GM18861 (cell line): ENCODE data around the gene LCE3B.
"Not testable (repeated sequence)": the region's sequence is repeated elsewhere in the genome, so short reads cannot be mapped to it uniquely, and the experiment has no call there.

ENCODE experiments used
- ATAC-seq: cut with Tn5 transposase; IDR thresholded peaks from one replicate; pipeline ENCODE4 v1.9.1; 2021; ENCODE audit not compliant: unreplicated experiment

LCE3B gene, protein sequence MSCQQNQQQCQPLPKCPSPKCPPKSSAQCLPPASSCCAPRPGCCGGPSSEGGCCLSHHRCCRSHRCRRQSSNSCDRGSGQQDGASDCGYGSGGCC

DNA sequence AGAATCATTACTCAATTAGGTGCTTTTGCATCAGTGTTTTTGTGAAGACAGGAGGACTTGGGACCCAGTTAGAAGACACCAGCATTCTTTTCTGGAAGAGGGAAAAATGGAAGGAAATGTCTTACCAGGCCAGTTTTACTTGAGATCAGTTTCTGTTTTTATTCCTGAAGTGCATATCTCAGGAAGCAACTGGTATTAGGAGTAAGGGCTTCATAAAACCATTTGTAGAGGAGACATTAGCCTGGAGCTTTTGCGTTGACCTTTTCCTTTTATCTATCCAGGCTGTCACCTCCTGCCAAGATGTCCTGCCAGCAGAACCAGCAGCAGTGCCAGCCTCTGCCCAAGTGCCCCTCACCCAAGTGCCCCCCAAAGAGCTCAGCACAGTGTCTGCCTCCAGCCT is at the start of gene LCE3B:
LCE3B (plus strand) TSS at position 301 of the 400 bp plus-strand sequence; CDS start at position 301, 0 bp downstream.
- ATAC-seq = no peak

DNA sequence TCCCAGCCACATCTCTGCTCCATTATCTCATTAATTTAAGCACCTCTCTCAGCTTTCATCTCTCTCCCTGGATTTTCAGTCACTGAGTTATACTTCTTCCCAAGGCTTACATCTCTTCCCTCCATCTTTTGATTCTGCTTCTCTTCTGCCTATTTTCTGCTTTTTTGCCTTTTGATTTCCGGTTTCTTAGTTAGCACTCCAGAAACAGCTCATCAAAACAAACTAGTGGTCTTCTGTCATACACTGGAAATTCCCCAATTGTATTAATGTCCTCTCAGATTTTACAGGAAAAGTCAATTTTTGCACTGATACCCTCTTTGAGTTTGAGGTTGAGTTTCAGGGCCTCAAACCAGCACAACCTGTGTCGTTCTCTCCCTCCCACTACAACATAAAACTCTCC is 48.5 kb upstream of the LCE3B start:
- ATAC-seq = no peak

DNA sequence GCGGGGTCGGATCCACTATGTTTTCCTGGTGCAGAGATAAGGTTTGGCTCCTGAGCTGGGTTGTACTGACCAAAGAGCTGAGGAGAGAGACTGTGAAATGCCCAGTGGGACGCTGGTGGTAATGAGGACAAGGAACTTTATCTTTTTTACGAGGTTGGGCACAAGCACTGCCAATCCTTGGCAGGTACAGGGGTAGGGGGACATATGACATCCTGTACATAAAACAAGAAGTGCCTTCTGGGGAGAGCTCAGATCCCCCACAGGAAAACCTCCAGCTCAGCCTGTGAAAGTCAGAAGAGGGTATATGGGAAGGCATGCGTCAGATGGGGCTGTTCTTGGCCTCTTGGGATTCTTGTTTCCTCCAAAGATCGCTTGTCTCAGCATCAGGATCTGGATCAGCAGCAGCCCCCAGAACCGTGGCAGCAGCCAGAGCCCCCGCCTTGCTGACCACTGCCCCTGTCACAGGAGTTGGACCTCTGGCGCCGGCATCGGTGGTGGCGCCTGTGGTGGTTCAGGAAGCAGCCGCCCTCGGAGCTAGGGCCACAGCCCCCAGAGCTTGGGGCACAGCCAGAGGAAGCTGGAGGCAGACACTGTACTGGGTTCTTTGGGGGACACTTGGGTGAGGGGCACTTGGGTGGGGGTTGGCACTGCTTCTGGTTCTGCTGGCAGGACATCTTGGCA is 47.9 kb upstream of the LCE3B start:
- no peak for ATAC-seq

DNA sequence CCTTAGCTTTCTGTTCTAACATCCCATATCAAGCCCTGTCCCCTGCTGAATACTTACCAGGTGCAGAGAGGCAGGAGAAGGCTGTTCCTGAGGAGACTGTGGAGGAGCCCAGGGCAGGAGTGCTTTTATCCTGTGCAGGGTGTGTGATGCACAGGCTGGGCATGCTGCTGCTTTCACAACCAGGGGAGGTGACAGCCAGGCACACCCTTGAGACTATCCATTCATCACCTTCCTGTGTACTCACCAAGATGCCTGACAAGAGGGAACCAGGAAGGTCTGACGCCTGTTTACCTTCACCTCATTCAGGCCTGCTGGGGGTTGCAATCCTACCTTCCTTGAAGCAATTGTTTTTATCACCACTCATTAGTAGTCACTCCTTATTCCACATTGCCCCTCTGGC is 46.9 kb upstream of the LCE3B start, which contains the start of gene LCE3E:
LCE3E (minus strand) TSS at position 100 of the 400 bp plus-strand sequence. CDS start 572 bp downstream, outside the sequence.
- ATAC-seq = no peak

DNA sequence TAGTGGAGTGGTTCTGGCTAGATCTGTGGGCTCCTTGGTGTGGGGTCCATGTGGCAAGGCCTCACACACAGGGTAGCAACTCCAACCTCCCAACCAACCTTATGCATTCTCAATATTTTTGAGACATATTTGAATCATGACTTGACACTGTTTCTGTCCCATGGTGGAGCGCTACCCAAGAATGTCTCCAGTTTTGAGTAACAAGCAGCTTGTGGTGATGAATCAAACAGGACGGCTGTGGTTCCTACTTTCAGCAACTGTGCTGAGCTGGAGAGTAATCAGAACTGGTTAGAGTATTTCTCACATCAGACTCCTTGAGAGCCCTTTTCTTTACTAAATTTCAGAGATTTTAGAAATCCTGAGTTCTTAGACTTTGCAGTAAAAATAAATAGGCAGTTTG is 36.4 kb upstream of the LCE3B start:
- ATAC-seq = no peak

DNA sequence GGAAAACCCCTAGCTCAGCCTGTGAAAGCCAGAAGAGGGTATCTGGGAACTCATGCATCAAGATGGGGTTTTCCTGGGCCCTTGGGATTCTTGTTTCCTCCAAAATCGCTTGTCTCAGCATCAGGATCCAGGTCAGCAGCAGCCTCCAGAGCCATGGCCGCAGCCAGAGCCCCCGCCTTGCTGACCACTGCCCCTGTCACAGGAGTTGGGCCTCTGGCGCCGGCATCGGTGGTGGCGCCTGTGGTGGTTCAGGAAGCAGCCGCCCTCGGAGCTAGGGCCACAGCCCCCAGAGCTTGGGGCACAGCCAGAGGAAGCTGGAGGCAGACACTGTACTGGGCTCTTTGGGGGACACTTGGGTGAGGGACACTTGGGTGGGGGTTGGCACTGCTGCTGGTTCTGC is 34.1 kb upstream of the LCE3B start:
- ATAC-seq = not testable (repeated sequence)

DNA sequence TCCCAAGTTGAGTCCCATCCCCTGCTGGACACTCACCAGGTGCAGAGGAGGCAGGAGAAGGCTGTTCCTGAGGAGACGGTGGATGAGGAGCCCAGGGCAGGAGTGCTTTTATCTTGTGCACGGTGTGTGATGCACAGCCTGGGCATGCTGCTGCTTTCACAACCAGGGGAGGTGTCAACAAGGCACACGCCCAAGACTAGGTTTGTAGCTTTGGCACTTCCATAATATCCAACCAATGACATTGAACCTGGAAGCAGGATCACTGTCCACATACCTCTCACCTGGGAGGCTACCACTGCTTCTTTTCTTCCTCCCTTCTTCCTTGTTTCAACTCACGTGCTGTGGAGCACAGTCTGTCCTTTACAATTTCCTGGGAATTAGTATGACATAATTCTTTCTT is 33.2 kb upstream of the LCE3B start, which contains the start of gene LCE3D:
LCE3D (minus strand) TSS at position 84 of the 400 bp plus-strand sequence. CDS start 580 bp downstream, outside the sequence.
- no peak for ATAC-seq

DNA sequence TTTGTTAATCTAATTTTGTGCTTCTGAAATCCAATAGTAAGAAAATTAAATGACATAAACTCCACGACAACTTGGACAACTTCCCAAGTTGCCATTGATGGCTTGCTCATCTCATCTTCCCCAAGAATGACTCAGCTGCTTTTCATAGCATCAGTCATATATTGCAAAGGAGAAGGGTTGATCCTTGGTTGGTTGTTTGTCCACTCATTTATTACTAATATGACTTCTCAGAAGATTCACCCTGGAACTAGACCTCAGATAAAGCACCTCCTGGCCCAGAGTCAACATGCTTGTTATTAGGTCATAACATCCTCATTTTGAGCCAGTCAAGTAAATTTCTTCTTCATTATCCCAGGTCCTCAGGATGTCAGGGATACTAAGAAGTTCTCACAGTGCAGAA is 31.0 kb upstream of the LCE3B start:
- ATAC-seq = no peak

DNA sequence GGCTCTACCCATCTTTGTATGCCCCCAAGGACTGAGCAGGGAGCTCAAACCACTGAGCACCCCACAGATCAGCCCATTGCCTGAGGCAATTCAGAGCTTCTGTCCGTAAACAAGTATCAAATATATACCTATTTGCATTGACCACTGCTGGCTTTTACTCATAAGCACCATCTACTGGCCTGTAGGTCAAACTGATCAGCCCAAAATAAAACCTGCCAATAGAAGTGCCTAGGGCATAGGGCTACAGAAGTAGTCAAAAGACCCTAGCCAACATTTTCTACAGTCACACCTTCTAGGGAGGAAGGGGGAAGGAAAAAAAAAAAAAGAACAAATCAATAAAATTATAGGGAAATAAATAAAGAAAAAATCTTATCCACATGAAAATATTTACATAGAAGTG is 28.0 kb upstream of the LCE3B start:
- no peak for ATAC-seq

DNA sequence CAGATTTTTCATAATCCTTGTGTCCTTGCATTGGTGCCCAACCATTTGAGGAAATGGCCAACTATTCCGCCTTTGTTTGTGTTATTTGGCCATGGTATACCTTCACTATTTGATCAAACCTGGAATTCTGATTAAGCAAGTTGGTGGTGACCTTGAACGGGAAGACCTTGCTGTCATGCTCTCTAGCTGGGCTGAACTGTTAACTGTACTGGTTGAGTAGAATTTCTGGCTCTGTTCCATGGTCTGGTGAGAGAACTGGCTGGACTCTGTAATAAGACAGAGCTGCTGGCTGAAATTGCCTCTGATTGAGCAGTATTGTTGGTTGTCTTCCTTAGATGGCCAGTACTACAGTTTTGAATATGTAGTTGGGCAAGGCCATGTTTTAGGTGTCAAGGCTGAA is 16.6 kb upstream of the LCE3B start:
- ATAC-seq = no peak

DNA sequence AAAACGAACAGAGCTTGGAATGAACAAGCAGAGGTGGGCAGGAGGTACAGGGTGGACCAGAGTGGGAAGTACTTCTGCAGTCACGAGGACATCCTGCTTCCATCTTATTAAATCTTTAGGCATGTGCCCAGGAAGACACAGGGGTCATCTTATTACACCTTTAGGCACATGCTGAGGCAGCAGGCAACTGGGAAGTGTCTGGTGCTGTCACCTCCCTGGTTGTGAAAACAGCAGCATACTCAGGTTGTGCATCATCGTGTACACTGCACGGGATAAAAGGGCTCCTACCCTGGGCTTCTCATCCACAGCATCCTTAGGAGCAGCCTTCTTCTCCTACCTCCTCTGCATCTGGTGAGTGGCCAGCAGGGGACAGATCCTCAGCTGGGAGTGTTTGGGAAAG is 13.7 kb upstream of the LCE3B start, which contains the start of gene LCE3C:
LCE3C (plus strand) TSS at position 301 of the 400 bp plus-strand sequence. CDS start 498 bp downstream, outside the sequence.
- ATAC-seq = no peak

DNA sequence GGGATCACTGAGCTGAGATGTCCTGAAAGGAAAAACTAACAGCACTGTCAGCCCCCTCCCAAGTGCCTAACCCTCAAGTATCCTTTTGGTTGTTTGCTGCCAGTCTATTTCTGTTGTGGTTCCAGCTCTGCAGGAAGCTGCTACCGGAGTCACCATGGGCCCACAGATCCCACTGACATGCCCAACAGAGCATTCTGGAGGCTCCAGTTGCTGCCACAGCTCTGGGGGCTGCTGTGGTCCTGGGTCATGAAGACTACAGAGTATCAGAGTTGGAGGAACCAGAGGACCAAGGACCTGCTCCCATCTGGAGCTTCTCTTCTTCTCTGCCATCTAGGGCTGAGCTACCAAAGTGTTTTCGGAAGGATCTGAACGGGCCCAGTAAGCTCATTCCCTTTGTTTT is 8.4 kb downstream of the LCE3B start:
- no peak for ATAC-seq

DNA sequence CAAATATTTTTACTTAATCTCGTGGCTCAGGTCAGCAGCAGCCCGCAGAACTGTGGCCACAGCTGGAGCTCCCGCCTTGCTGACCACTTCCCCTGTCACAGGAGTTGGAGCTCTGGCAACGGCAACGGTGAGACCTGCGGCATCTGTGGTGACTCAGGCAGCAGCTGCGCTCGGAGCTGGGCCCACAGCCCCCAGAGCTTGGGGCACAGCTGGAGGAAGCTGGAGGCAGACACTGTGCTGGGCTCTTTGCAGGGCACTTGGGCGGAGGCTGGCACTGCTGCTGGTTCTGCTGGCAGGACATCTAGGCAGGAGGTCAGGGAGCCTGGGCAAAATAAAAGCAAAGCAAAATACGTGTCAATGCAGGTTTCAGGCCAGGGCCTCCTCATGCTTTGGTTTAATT is 9.2 kb downstream of the LCE3B start, which contains the start of gene LCE3A:
LCE3A (minus strand) TSS at position 301 of the 400 bp plus-strand sequence; CDS start at position 301, 0 bp downstream.
- no peak for ATAC-seq

DNA sequence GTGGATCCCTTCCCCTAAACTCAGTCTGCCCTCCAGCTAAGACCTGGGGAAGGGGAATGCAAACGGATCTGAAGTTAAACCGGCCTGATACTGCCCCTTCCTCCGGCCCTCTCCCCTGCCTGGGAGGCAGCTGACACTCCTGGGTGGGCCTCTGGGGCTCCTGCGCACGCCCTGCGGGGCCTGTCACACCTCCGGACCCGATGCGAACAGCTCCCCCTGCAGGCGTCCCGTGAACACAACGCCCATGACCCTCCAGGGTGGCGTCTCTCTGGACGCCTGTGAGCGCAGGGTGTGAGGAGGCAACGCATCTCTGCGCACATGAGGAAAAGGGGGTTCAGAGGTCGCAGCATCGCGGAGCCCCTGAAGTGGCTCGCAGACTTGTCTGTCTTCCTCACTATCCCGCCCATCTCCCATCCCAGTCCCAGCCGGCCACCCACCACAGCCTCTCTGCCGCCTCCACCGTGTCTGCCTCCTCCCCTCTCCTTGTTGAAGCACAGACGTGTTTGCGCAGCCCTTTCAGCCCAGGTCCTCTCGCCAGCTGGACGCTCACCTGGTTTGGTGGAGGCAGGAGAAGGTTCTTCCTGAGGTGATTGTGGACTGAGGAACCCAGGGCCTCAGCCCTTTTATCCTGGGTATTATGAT is 9.7 kb downstream of the LCE3B start:
- no peak for ATAC-seq

DNA sequence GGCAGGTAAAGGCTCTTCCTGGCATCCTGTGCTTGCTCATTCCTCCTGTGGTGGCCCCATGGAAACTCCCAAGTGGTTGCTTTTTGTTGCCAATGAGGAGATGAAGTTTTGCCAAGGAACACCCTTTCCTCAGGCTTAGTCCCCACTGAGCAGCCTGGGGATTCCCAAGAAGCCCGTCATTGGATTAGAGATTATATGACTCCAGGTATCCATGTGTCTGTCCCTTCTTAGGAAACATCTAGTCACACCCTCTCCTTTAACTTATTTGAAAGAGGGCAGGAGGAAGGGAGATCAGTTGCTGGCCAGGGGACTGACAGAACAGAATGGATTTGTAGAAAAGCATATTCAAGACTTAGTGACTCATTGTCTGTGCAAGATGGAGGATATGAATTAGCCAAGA is 13.1 kb downstream of the LCE3B start:
- no peak for ATAC-seq

DNA sequence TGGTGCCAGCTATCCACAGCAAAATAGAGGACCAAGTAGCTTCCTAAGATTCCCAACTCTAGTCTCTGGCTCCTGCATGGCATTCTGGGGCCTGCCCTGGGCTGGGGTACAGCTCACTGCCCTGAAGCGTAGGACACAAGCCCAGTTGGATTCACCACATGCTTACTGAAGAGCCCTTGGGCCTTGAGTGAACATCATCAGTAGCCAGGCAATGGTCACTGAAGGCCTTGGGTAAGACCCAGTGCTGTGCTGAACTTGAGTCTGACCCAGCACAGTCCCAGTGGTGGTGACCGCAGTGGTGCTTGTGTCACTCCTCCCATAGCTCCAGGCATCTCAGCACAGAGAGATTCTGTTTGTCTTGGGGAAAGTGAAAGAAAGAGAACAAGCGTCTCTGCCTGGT is 17.0 kb downstream of the LCE3B start:
- ATAC-seq = no peak

DNA sequence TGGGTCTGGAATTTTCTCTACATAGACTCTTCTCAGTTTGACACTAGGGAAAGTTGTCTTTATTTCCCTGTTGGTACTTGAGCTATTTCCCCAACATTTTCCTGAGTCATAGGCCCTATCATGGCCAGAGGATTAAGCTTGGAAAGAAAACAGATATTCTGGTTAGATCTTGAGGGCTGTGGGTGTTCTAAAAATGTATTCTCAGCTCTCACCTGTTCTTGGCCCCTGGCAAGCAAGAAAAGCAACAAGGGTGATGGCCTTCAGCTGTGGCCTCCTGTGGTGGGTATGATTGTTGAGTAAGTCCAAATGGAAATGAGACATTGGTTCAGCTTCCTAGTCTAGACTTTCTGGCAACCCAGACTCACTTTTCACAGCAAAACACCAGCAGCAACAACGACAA is 26.7 kb downstream of the LCE3B start:
- ATAC-seq = no peak

DNA sequence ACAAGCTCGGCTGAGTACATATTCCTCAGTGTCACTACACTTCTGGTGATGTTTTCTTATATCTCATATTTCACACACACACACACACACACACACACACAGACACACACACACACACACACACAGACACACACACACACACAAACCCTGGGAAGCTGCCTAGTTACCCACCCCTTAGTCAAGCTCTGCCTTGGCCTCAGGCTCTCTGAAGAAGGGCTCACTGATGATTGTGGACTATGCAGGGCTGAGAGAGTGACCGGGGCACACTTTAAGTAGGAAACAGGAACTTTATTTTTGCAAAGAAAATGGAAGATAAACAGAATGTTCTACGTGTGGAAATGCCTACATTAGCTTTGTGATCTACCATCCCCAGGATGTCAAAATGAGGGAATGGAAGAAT is 30.3 kb downstream of the LCE3B start:
- ATAC-seq = no peak

DNA sequence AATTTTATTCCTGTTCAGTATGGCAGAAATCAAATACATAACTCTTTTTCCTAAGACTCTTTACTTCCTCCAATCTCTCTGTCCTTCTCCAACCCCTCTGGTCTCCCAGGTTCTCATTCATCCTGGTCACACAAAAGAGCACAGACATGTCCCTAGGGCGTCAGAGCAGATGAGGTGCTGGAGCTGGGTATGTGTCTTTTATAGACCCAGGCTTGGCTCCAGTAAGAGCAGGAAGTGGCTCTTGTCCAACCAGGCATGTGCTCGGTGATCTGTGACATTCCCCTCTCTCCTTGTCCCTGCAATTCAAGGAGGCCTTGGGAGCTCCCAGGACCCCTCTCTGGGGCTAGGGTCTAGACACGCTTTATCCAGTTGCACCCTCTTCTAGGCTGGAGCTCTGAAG is 31.5 kb downstream of the LCE3B start:
- ATAC-seq = no peak

DNA sequence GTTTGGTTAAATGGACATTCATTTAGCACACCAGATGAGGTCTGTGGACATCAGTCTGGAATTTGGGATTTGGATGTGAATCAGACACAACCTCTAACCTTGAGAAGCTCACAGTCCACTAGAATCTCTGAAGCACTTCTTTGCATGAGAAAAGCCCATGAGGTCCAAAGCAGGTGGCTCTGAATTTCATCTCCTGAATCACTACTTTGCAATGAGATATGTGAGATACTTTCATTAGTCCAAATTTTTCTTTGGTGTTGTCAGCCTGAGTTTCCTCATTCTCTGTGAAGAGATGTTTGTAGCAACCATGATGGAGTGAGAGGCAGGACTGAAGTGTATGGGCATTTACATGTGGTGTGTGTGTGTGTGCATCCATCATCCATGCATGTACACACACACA is 33.0 kb downstream of the LCE3B start:
- ATAC-seq = no peak

DNA sequence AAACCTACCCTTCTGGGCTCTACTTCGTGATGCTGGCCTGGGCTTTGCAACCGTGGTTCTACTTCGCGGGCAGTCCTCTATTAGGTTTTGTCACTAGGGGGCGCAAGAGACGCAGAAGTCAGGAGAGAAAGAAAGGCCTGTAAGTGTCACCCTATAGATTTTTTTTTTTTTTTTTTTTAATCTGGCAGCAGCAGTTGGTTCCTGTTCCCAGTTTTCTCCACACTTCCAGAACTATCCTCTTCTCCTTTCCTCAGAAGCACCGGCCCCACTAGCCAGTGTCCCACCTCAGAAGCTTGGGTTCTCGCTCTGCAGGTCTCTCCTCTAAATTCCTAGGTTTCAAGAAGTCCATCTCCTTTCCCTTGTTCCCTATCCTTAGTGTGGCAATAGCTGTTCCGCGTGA is 40.5 kb downstream of the LCE3B start:
- ATAC-seq = no peak

DNA sequence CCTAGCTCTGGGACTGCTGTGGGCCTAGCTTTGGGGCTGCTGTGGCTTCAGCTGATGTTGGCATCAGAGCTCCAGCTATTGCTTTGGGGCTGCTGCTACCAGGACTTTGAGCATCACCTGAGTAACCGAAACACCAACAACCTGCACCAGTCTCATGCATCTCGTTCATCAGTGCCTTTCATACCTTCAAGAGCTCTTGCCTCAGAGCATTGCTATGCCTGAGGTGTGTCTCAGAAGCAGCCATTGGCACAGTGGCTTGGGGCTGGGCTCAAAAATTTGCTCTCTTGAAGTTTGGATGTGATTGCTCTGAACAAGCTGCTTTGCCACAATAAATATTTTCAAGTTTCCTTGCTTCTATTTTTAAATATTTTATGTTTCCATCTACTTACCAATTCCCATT is 42.8 kb downstream of the LCE3B start:
- ATAC-seq = no peak
